Superior temporal gyrus (tissue), 1 donor: ENCODE results near the gene SART1.

ENCODE experiments used
- DNase-seq: peaks from one replicate; pipeline ENCODE4 v3.0.0-alpha.2; 2016; ENCODE audit errors: extremely low spot score

SART1 gene

GRCh38 chr11:65961267-65962140, at the start of gene SART1:
TSS of gene SART1 (plus strand) at chr11:65961734. CDS start at chr11:65961781, 47 bp downstream.
- DNase-seq: peak; percentile 99

DNA sequence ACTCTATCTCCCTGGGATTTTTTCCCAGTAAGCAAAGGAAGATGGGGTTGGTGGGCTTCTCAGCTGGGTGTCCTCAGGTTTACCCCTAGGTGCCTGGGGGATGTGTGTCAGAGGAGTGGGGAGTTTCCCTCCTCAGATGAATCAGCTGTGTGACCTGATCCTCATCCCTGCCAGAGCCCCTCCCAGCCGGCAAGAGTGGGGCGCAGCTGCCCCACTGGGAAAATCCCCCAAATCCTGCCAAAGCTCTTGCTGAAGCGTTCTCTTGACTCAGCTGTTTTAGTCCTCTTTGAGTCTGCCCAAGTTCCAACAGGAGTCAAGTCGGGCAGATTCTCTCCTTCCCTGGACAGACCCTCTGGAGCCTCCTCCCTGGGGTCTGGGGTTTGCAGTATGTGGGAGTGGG, 48.7 kb upstream of the SART1 start:
- DNase-seq: no peak

- no peak for DNase-seq
Observed at GRCh38 chr11:65915101-65915820, 46.3 kb upstream of the SART1 start.

DNA sequence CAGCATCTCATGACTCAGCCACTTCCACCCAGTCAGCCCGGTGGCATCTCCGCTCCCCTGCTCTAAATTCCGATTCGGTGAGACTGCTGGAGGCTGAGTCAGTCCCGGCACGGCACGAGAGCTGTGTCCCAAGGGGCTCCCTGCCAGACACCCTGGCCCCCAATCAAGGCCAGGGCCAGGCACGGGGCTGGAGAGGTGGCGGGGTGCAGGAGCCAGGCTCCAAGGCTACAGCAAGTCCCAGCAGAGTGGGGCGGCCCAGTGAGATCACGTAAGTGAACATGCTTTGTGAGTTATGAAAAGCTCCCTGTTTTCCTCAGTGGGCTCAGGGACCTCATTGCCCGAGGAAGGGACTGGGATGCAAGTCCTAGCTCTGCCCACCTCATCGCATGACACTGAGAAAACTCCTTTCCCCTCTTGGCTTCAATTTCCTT, 45.7 kb upstream of the SART1 start:
- no peak for DNase-seq

GRCh38 chr11:65916391-65916790, 45.1 kb upstream of the SART1 start:
- no peak for DNase-seq

- no peak for DNase-seq
Observed at GRCh38 chr11:65917077-65917433, 44.5 kb upstream of the SART1 start.

DNA sequence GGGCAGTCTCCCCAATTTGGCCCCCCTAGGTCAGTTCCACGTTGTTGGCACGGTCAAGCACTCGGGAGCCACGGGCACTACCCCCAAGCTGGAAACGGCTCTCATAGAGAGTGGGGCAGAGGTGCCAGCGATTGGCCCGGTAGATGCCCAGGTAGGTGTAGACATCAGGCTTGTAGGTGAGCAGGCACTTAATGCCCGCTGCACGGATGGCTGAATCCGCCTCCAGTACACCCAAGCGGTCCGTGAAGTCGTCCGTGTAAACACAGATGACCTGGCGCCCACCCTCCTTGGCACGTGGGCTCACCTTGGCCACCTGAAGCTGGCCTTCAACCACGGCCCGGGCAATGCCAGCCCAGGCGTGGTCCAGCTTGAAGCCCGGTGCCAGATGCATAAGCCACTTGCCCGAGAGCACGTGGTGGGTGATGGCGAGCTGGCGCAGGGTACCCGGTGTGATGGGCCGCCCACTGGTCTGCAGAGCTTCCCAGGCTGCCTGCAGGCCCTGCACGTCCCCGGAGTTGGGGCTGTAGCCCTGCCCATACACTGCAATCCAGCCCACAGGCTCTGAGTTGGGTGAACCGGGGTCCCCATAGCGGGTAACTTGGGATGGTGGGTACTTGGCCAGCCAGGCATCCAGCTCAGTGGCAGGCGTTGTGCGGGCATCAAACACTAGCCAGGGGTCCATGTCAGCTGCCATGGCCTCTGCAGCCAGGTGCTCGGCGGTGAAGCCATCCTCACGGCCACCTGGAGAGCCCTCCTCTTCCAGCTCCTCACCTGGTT, 43.9 kb upstream of the SART1 start:
- DNase-seq: no peak

DNA sequence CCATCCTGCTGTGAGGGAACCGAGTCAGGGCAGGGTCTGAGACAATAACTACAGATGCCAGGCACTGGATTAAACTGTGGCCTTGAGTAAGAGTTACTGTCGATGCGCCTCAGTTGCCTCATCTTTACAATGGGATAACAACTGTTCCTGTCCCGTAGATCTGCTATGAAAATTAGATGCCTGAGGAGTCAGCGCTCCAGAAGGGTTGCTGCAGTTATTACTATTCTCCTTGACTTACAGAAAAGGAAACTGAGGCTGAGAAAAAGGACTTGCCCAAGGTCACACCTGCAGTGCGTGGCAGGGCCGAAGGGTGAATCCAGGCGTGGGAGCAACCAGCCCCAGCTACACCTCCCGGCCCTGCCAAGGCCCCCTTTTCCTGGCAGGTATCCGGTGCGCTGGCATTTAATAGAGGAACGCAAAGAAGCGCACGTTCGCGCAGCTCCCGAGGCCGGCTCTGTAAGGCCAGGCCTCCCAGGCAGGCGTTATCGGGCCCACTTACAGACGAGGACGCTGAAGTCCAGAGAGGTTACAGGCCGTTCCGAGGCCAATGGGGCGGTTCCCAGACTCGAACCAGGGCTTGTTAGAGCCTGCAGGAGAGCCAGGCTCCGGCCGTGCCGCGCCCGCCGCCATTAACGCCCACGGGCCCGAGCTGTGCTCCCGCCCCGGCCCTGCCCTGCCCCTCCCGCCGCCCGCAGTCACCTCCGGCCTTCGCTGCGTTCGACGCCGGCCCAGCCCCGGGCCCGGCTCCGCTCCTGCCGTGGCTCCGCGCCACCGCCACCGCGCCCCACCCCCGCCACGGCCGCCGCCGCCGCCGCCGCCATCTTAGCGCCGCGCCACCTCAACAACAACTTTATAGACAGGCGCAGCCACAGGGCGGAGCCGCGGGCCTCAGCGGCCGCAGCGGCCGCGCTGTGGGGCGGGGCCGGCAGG, 43.1 kb upstream of the SART1 start, which contains the start of gene C11orf68:
Gene C11orf68, minus strand, starts transcription at position 852 of the 930 bp plus-strand sequence. Its CDS starts 31 bp downstream, at position 821.
- no peak for DNase-seq

DNA sequence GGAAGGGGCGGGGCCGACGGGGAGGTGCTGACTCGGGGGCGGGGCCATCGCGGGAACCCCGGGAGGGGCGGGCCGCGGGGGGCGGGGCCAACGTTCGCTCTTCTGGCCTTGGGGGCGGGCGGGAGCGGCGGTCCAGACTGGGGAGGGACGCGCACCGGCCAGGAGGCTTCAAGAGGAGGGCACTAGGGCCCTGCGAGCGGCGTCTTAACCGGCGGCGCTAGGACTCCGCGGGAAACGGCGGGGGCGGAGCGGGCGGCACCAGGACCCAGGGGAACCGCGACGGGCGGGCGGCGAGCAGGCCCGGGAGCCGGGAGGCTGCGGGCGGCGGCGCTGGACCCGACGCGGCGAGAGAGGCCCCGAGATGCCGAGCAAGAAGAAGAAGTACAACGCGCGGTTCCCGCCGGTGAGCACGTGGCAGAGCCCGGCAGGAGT, 42.4 kb upstream of the SART1 start, which contains the start of gene DRAP1:
Gene DRAP1, plus strand, starts transcription at position 286 of the 432 bp plus-strand sequence. Its CDS starts 76 bp downstream, at position 362.
- peak; percentile 97 for DNase-seq

GRCh38 chr11:65919573-65920371, 41.8 kb upstream of the SART1 start:
- DNase-seq: no peak

- no peak for DNase-seq
Observed at GRCh38 chr11:65920372-65920802, 41.1 kb upstream of the SART1 start.

GRCh38 chr11:65921033-65921555, 40.4 kb upstream of the SART1 start:
- no peak for DNase-seq

GRCh38 chr11:65921876-65922275, 39.7 kb upstream of the SART1 start:
- no peak for DNase-seq

DNA sequence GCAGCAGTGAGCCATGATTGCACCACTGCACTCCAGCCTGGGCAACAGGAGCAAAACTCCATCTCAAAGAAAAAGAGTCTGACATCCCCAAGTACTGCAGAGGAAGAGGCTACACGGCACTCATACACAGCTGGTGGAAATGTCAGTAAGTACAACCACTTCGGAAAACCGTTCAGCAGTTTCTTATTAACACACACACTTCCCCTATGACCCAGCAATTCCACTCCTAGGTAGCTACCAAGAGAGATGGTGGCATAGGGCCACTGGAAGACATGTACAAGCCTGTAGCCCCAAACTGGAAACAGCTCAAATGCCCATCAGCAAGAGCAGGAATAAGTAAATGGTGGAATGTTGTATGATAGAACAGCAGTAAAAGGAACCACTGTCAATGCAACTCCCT, 39.0 kb upstream of the SART1 start:
- no peak for DNase-seq

DNA sequence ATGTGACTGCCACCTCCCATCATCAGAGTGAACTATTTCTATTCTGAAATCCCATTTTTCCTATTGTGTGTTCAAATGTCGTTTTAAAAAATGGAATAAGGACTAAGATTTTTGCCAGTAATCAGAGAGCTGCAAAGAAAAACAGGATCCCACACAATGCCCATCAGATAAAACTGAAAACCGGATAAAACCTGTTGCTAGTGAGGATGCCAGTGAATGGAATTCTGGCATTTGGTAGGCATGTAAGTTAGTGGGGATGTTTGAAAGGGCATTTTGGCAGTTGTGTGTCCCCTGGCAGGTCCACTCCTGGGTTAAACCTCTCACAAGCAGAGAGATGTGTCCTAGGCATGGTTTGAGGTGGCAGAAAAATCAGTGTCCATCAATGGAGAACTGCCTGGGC, 36.1 kb upstream of the SART1 start:
- no peak for DNase-seq

GRCh38 chr11:65927904-65928397, 33.6 kb upstream of the SART1 start:
- DNase-seq: no peak

- DNase-seq: no peak
Observed at GRCh38 chr11:65928667-65929066, 32.9 kb upstream of the SART1 start.

- DNase-seq: no peak
Observed at GRCh38 chr11:65931773-65932557, 29.6 kb upstream of the SART1 start.

GRCh38 chr11:65932558-65932919, 29.0 kb upstream of the SART1 start:
- no peak for DNase-seq
